DMS79 (cell line): ENCODE data around the gene CERS1.

Source experiments
- DNase-seq: peaks from one replicate; lab custom pipeline; 2025; lab: John Stamatoyannopoulos, UW

The CERS1 gene

DNA sequence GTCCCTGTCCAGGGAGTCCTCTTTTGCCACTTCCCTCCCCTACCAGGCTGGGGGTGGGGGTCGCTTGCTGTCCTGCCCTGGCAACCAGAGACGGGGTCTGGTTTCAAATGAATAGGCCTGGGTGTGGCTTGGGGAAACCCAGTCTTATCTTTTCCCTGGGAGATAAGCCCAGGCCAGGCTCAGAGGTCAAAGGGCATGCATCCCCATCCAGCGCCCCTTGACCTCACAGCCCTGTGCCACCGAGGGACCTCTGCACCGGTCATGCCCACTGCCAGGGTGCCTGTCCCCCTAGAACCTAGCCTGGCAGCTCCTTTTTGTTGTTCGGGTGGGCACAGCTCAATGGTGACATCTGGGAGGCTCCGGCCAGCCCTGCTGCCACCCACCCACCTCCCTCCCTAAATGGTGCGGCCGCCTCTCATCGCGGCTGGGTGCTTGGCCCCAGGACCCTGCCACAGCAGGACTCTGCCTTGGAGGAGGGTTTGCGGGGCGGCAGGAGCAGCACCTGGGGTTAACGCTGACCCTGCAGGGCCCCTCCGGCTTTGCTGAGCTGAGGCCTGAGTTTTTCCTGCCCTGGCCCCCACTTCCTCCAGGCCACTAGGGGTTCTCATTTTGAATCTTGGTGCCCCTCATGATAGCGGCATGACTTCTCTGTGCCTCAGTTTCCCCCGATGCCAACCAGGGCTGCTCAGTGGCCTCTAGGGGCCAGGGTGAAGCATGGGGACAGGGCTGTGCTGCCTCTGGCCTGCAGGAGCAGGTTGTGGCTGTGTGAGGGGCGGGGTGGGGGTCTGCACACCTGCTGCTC lies 2.9 kb upstream of the CERS1 start:
- DNase-seq, result no peak

DNA sequence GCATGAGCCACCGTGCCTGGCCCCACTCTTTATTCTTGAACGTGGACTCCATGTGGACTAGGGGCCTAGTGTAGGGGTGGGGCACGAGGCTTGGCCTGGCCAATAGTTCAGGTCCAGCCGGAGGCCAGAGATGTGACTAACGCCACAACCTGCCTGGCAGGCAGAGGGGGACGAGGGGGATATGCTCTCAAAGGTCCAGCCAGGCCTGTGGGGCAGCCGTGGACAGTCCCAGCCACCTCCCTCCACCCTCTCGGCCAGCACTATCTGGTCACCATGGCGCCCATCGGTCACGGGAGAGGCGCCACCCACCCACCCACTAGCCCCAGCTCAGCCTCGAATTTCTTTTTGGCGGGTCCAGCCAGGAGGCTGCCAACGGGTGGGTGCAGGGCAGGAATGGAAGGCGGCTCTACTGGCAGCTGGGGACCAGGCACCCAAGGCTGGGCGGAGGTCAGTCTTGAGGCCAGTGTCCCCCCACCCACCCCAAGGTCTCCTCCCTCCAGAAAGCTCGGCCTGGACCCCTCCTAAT lies 2.2 kb upstream of the CERS1 start:
- no peak for DNase-seq

DNA sequence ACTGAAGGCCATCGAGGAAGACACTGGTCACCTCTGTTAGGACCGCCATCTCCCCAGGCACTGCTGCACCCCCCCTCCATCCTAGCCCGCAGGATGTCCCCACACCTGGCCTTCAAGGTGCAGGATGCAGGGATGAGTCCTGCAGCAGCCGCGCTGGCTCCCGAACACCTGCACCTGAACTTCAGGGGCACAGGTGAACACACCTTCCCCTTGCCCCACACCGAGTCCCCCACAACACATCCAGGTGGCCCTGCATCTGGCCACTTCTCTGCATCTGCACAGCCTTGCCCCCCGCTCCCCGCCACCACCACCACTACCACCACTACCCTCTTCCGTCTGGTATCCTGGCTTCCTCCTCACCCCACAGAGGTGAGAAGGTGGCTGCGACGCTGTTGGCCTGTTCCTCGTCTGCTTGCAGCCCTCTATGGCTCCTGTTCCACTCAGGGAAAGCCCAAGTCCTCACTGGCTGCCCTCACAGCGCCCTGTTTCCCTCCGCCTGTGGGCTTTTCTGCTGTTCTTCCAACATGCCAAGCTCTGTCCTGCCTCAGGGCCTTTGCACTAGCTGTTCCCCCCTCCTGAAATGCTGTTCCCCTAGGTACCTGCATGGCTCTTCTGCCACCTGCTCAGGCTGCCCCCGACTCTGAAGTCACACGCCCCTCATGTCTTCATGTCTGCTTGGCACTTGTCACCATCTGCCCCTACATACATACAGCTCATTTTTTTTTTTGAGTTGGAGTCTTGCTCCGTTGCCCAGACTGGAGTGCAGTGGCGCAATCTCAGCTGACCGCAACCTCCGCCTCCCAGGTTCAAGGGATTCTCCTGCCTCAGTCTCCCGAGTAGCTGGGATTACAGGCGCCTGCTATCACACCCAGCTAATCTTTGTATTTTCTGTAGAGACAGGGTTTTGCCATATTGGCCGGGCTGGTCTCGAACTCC lies 1.4 kb upstream of the CERS1 start:
- no peak for DNase-seq

DNA sequence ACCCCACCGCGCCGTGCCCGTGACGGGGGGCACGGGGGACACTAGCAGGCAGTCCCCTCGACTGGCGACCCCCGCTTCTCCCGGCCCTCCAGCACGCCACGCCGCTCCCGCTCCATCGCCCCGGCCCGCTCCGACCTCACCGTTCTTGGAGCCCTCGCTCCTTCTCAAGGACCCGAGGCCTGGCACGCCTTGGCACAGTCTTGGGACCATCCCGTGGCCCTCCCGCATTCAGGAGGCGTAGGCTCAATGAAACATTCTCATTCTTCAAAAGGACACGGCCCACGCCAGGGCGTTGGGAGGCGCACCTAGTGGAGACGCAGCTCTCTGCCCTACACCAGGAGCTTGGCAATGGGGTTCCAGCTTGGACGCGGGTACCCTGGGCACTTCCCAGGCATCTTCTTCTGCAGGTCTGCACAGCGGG lies 473 bp upstream of the CERS1 start:
- no peak for DNase-seq

DNA sequence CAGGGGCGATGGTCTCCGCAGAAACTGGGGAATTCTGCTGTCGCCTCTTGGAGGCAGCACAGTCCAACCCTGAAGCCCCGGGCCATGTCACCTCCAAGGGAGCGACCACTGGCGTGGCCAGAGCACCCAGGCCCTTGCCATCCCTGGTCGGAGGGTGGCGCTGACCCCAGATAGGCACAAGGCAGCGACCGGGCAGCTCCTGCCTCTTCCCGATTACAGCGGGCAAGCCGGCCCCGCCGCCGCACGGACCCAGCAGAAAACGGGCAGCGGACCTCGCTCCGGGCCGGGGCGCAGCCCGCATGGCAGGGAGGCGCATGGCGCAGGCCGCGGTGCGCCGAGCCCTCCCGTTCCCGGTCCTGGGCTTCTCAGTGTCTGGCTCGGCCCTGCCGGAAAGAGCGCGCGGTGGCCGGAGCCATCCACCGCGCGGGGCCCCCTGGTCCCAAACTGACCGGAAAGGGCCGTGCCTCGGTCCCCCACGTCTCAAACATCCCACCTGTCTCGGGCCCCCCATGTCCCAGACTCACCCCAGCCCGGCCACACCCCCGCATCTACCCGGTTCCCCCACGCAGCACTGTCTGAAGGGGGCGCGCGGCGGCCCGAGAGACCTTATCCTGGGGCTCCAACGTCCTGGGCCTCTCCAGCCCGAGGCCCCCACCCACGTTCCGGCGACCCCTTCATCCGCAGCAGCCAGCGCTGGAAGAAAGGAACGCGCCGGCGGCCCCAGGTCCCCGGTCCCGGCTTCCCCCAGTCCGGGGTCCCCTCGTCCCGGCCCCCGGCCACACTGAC lies 727 bp downstream of the CERS1 start:
- no peak for DNase-seq

DNA sequence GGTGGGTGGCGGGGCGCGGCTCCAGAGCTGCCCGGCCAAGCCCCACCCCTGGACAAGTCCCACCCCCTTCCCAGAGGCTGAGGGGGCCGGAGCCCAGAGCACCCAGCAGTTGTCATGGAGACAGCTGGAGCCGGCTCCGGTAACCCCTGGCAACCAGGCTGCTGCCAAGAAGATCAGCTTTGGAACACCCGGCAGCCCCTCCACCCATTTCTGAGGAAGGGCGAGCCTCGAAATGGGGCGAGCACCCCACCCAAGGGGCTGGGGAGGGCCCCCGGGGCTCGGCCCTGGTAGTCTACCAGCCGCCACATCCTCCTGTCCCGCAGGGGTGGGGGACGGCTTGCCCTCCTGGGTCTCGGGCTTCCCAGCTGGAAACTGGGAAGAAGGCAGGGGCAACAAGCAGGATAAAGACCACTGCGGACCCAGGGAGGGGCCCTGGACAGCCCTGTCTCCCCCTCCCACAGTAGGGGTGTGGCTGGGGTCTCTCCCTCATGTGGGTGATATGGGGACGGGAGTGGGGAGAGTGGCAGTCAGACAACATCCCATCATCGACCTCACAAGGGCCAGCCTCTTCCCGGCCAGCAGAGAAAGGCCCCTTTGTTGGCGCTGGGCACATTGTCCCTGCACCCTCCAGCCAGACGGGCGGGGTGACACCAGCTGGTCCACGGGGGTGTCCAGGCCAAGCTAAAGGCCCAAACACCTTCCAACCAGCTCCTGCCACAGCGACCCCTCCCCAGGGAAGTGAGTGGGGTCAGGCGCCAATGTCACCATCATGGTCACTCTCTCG lies 1.5 kb downstream of the CERS1 start:
- DNase-seq, result peak; percentile 75

DNA sequence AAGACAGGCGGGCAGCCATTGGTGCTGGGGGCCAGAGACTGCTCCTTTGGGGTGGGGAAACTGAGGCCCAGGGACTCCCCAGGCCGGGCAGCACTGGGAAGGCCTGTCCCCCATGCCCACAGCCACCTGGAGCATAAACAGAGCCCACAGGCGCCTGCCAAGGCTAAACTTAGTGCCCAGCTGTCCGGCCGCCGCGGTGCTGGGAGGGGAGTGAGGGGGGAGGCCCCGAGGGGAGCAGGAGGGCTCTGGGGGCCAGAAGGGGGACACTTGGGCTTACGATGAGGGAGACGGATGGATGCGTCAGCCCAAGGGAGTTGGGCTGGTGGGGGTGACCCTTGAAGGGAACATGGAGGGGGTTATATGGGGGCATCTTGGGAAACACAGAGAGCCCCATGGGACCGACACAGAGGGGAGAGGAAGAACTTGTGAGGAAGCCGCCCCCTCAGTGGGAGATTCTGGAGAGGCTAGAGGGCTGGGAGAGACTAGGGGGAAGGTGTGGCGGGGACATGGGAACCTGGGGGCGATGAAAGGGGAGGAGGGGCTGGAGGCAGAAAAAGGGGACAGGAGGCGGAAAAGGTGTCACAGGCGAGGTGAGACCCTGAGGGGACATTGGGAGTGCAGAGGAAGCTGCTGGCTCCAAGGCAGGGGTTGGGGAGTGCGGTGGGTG lies 2.2 kb downstream of the CERS1 start:
- no peak for DNase-seq

DNA sequence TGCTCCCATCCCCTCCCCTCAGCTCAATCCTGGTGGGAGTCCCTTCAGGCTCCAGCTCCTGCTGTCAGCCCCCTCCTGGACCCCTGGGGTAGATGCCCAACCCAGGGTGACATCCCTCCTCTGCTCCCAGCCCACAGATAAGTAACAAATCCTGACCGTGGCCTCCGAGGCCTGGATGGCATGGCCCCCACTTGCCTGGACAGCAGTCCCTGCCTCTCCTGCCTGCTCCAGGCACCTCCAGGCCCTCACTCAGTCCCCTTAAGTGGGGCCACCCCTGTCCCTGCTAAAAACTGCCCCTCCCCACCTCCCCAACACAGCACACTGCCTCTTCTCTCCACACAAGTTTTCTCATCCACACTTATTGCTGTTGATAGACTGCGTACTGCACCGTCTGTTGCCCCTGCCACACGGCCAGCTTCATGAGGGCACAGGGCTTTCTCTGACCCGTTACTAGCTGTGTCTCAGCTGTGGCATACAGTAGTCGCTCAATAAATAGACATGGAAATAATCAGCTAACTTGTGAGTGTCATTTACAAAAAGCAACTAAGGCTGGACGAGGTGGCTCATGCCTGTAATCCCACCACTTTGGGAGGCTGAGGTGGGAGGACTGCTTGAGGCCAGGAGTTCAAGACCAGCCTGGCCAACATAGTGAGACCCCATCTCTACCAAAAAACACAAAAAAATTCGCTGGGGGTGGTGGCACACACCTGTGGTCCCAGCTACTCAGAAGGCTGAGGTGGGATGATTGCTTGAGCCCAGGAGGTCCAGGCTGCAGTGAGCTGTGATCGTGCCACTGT lies 5.8 kb downstream of the CERS1 start:
- no peak for DNase-seq

DNA sequence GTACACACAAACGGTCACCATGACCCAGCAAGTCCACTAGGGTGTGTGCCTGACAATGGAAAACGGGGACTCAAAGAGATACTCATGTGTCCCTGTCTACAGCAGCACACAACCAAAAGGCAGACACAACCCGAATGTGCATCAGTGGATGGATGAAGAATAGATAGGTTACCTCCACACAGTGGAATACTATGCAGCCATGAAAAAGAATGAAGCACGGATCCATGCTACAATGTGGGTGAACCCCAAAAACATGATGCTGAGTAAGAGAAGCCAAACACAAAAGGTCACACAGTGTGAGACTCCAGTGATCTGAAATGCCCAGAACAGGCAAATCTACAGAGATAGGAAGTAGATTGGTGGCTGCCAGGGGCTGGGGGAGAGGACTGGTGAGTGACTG lies 9.0 kb downstream of the CERS1 start:
- DNase-seq, result no peak

DNA sequence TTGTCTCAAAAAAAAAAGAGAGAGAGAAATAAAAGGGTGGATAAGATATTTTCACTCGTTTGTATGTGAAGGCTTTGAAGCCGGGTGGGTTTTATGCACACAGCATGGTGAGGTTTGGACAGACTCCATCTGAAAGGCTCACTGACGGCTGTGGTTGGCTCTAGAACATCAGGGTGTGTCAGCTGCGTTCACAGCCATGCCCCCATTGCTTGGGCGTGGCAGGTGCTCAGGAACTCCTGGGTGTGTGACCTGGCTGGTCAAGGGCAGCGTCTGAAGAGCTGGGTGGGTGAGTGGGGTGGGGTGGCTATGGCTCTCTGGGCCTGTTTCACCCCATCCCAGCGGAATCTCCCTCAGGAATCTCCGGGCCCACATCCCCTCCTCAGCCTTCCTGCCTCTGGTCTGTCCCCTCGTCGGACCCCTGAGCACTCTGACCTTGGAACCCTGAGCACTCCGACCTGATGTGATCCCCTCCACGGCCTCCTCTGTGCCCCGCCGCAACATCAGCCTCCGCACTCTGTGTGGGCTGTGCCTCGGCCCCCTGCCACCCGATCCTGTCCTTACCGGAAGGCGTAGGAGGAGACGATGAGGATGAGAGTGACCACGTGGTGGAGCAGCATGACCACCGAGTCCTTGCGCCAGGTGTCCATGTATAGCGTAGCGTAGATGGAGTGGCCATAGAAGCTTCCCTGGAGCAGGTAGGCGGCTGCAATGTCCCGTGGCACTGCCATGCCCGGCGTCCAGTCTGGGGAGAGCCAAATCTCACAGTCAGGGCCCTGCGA lies 12.2 kb downstream of the CERS1 start:
- no peak for DNase-seq

DNA sequence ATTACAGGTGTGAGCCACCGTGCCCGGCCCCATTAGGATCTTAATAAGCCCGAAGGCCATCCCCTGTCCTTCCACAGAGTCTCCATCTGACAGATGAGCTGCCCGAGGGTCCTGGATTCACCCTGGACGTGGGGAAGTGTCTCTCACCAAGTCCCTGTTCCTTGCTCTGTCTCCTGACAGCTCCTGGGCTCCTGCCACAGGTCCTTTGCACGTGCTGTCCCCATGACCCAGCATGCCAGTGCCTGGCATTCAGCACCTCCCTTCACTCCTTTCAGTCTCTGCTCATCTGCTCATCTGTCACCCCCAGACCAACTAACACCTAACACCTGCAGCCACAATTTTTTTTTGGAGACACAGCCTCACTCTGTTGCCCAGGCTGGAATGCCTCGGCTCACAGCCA lies 14.5 kb downstream of the CERS1 start:
- no peak for DNase-seq

DNA sequence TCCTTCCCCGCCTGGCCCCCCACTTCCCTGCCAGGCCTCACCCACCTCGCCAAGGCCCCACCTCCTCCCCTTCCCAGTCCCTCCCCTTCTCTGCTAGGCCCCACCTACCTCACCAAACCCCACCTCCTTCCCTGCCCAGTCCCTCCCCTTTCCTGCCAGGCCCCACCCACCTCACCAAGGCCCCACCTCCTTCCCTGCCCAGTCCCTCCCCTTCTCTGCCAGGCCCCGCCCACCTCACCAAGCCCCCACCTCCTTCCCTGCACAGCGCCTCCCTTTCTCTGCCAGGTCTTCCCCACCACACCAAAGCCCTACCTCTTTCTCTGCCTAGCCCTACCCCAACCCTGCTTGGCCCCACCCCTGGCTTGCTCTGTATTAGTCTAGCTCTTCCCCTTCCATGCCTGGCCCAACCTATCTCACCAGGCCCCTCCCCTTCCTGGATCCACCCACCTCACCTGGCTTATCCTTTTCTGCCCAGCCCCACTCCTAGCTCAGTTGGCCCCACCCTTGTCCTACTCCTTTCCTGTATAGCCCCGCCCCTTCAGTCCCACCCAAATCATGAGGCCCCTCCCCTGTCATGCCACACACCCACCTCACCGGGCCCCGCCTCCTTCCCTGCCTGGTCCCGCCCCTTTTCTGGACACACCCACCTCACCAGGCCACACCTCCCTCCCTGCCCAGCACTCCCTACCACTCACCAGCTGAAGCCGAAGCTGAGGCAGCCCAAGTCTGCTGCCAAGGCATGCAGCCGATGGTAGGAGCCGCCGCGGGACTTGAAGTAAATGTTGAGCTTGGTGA lies 16.2 kb downstream of the CERS1 start:
- no peak for DNase-seq

DNA sequence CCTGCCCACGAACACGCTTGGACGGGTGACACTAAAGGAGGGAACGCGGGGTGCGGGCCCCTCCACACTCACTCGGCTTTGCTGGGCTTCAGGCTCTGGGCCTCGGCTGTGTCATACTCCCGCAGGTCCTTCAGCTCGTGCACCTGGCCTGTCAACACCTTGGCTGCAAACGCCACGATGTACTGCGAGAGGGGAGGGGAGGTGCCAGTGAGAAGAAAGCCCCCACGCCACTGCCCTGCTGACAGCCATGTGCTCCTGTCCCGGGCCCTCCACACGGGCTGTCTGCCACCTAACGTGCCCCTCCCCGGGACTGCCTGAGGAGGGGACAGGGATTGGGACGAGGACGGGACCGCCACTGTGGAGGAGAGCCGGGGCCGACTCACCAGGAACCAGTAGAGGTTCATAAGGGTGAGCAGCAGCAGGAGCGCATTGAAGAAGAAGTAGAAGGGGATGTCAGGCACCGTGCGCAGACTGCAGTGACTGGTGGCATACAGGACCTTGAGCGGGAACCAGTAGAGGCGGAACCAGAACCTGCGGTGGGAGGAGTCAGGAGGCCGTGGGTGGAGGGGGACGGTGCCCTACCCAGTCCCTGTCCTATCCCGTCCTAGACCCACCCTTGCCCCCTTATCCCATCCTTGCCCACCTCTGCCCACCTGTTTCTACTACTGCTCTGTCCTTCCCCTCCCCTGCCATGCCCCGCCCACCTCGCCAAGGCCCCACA lies 16.9 kb downstream of the CERS1 start:
- no peak for DNase-seq

DNA sequence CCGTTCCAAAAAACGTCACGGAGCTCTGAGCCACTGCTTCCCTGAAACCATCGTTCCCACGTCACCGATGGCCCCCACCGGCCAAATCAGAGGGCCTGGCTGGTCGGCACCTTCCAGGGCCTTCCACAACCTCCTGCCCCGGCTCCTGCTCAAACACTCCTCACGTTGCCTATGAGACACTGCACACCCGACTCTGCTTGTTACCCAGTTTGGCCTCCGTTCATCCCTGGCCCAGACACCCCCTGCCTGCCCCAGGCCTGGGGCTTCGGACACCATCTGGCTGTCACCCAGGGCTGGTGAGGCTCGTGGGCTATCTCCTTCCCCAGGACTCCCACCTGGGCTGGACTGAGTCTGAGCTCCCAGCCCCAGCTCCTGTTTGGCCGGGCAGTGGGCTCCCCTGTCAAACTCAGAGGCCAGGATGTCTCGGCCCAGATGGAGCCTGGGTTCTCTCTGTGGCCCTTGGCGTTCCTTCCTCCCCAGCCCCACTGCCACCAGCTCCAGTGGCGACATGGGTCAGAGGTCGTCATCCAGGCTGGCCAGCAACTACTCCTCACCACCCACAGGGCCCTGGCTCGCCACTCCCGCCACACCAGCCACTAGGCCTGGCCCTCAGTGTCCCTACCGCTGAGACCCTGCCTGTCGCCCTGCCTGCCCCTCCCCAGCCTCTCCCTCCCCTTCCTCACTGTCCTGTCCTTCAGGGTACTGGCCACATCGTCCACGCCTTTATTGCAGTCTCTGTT lies 17.7 kb downstream of the CERS1 start:
- no peak for DNase-seq

DNA sequence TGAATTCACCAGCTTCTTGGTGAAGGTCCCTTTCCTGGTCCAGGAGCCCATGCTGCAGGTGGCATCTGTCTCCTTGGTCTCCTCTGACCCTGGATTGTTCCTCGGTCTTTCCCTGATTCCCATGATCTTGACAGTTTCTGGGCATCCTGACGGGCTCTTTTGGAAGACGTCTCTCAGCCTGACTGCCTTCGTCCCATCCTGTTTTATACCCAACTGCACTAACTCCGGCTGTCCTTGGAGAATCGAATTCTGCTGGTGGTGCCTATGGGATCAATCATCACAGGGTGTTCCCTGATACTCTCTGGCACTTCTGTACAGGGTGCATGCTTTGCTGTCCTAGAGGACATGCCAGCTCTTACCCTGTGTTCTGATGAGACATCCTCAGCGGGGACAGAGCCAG lies 19.1 kb downstream of the CERS1 start:
- no peak for DNase-seq

DNA sequence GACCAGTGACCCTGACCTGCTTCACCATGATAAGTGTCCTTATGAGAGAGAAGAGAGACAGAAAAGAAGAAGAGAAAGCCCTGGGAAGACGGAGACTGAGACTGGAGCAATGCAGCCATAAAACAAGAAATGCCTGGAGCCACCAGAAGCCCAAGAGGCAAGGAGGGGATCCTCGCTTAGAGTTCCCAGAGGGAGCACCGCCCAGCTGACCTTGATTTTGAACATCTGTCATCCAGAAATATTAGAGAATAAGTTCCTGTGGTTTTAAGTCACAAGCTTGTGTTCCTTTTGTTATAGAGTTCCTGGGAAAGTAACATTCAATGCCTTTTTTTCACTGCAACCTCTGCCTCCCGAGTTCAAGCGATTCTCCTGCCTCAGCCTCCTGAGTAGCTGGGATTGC lies 20.2 kb downstream of the CERS1 start:
- DNase-seq, result no peak

DNA sequence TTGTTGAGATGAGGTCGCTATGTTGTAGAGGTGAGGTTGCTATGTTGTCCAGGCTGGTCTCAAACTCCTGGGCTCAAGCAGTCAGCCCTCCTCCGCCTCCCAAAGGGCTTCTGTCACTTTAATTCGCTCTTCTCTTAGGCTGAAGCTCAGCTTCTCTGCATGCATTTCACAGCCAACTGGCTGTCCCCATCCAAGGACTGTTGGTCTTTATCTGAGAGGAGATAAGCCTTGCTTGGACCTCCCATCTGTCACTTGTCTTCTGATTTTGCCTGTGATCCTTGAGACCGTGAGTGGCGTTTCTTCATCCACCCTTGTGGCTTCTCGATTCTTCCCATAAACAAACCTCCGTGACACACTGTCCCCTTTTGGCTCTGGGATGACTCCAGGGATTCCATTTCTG lies 24.4 kb downstream of the CERS1 start:
- DNase-seq, result no peak
